IMR-90 (cell line): ENCODE data around the gene KDR.

ENCODE experiments used
- BHLHE40 ChIP-seq: fragments of 150-350 bp; IDR thresholded peaks from 2 replicates; pipeline ENCODE4 v1.6.1; 2016; ENCODE audit warnings: mild to moderate bottlenecking, low read depth, low read length
- CEBPB ChIP-seq: IDR thresholded peaks from 2 replicates; pipeline ENCODE4 v1.6.1; 2012; ENCODE audit warnings: low read depth, low read length, improper control_type of control experiment
- FOS ChIP-seq: fragments of 150-350 bp; IDR thresholded peaks from 2 replicates; pipeline ENCODE4 v1.6.1; 2016; ENCODE audit warnings: low read depth, low read length
- MXI1 ChIP-seq: IDR thresholded peaks from 2 replicates; pipeline ENCODE4 v1.6.1; 2012; ENCODE audit warnings: low read depth, mild to moderate bottlenecking, low read length, moderate library complexity, borderline replicate concordance
- POLR2A ChIP-seq: IDR thresholded peaks from 2 replicates; pipeline ENCODE4 v1.6.1; 2012; ENCODE audit warnings: mild to moderate bottlenecking, low read depth, low read length
- RAD21 ChIP-seq: IDR thresholded peaks from 2 replicates; pipeline ENCODE4 v1.6.1; 2012; ENCODE audit warnings: low read length, improper control_type of control experiment
- RCOR1 ChIP-seq: IDR thresholded peaks from 2 replicates; pipeline ENCODE4 v1.6.1; 2012; ENCODE audit warnings: mild to moderate bottlenecking, low read length, improper control_type of control experiment; ENCODE audit not compliant: insufficient replicate concordance
- RFX5 ChIP-seq: IDR thresholded peaks from 2 replicates; pipeline ENCODE4 v1.8.0; 2012; ENCODE audit warnings: low read depth, mild to moderate bottlenecking, low read length, moderate library complexity
- SMC3 ChIP-seq: fragments of 150-350 bp; IDR thresholded peaks from 2 replicates; pipeline ENCODE4 v1.6.1; 2016; ENCODE audit warnings: low read depth, mild to moderate bottlenecking, antibody characterized with exemption, low read length, moderate library complexity
- TF ChIP-seq, protein P1 (sequence below): conservative IDR thresholded peaks from 2 replicates; pipeline ENCODE4 v1.5.1; 2012; ENCODE audit warnings: mild to moderate bottlenecking, low read depth, low read length, improper control_type of control experiment
- TF ChIP-seq, protein P2 (sequence below): fragments of 150-350 bp; IDR thresholded peaks from 2 replicates; pipeline ENCODE4 v1.6.1; 2016; ENCODE audit warnings: low read depth, mild to moderate bottlenecking, low read length, moderate library complexity, borderline replicate concordance

DNA sequence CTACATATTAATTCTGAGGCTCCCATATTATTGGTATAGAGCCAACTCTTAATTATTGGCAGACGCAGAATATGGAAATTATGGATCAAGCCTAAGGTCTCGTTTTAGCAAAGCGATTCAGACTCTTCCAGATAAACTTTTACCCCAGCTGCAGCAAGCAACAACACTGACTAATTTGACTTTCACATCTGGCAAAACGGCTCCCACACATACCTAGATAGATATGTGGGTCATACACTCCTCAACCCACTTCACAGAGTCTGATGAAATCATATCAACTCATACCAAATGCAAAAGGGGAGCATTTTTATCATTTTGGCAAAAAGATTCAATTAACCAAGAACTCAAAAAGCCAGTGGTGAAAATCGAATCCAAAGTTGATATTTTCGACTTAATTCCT, 36.3 kb upstream of the KDR start:
- TF ChIP-seq FOS (no peak), RCOR1 (no peak), POLR2A (no peak), SMC3 (no peak), BHLHE40 (no peak), RAD21 (no peak), RFX5 (no peak), CEBPB (no peak), MXI1 (no peak)
- TF ChIP-seq, protein P1, sequence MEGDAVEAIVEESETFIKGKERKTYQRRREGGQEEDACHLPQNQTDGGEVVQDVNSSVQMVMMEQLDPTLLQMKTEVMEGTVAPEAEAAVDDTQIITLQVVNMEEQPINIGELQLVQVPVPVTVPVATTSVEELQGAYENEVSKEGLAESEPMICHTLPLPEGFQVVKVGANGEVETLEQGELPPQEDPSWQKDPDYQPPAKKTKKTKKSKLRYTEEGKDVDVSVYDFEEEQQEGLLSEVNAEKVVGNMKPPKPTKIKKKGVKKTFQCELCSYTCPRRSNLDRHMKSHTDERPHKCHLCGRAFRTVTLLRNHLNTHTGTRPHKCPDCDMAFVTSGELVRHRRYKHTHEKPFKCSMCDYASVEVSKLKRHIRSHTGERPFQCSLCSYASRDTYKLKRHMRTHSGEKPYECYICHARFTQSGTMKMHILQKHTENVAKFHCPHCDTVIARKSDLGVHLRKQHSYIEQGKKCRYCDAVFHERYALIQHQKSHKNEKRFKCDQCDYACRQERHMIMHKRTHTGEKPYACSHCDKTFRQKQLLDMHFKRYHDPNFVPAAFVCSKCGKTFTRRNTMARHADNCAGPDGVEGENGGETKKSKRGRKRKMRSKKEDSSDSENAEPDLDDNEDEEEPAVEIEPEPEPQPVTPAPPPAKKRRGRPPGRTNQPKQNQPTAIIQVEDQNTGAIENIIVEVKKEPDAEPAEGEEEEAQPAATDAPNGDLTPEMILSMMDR = no peak
- TF ChIP-seq, protein P2, sequence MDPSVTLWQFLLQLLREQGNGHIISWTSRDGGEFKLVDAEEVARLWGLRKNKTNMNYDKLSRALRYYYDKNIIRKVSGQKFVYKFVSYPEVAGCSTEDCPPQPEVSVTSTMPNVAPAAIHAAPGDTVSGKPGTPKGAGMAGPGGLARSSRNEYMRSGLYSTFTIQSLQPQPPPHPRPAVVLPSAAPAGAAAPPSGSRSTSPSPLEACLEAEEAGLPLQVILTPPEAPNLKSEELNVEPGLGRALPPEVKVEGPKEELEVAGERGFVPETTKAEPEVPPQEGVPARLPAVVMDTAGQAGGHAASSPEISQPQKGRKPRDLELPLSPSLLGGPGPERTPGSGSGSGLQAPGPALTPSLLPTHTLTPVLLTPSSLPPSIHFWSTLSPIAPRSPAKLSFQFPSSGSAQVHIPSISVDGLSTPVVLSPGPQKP = no peak
